Measurements from ENCODE around the gene ARHGAP22.

ARHGAP22 gene

GRCh38 chr10:48526846-48527505 lies 77.9 kb downstream of the ARHGAP22 start:
- no peak for DNase-seq

- DNase-seq, result no peak
These were observed 78.7 kb downstream of the ARHGAP22 start for GRCh38 chr10:48526011-48526821.

- DNase-seq, result no peak
These were observed 79.8 kb downstream of the ARHGAP22 start for GRCh38 chr10:48525113-48525512.

- peak; percentile 63 to 73 for DNase-seq
These were observed 80.8 kb downstream of the ARHGAP22 start for GRCh38 chr10:48523820-48524758.

- DNase-seq, result peak; percentile 34 to 37
These were observed 81.6 kb downstream of the ARHGAP22 start for GRCh38 chr10:48523212-48523819.

- DNase-seq, result no peak
These were observed 82.7 kb downstream of the ARHGAP22 start for GRCh38 chr10:48522011-48522765.

GRCh38 chr10:48520594-48520993 lies 84.3 kb downstream of the ARHGAP22 start:
- DNase-seq, result no peak

GRCh38 chr10:48520184-48520506 lies 84.7 kb downstream of the ARHGAP22 start:
- no peak for DNase-seq

- no peak for DNase-seq
These were observed 85.2 kb downstream of the ARHGAP22 start for GRCh38 chr10:48519481-48520183.

GRCh38 chr10:48518986-48519385 lies 85.9 kb downstream of the ARHGAP22 start:
- DNase-seq, result no peak

- peak; percentile 47 to 54 for DNase-seq
These were observed 86.7 kb downstream of the ARHGAP22 start for GRCh38 chr10:48517911-48518811.

GRCh38 chr10:48517482-48517881 lies 87.4 kb downstream of the ARHGAP22 start:
- DNase-seq, result peak in 1 of 2 experiments; percentile 47

- DNase-seq, result no peak
These were observed 88.0 kb downstream of the ARHGAP22 start for GRCh38 chr10:48516911-48517310.

- DNase-seq, result no peak
These were observed 90.0 kb downstream of the ARHGAP22 start for GRCh38 chr10:48514916-48515315.

GRCh38 chr10:48514255-48514654 lies 90.6 kb downstream of the ARHGAP22 start:
- no peak for DNase-seq

GRCh38 chr10:48512861-48513260 lies 92.0 kb downstream of the ARHGAP22 start:
- no peak for DNase-seq

GRCh38 chr10:48511875-48512231 lies 93.0 kb downstream of the ARHGAP22 start:
- peak; percentile 90 to 93 for DNase-seq

- DNase-seq, result no peak
These were observed 93.6 kb downstream of the ARHGAP22 start for GRCh38 chr10:48511066-48511874.

GRCh38 chr10:48509974-48510692 lies 94.7 kb downstream of the ARHGAP22 start:
- peak; percentile 15 to 32 for DNase-seq

Measured in Kasumi-1 (cell line).